Endometrial microvascular endothelial cells (primary cell): ENCODE data around the gene MTR. TPM values are rescaled to one million over a fixed set of nuclear protein-coding genes. Genes with fewer than 3 reads are reported as not detected.
"Not testable (repeated sequence)": the region's sequence is repeated elsewhere in the genome, so short reads cannot be mapped to it uniquely, and the experiment has no call there.

Experiments used
- in situ Hi-C: cut with HindIII; loops from 2 replicates; pipeline ENCODE4 v1.10.0; 2017; ENCODE audit warnings: low sequenced_read_pairs, low pct_unique_long_range_greater_than_20kb; ENCODE audit errors: inconsistent ontology term
- total RNA-seq: library from RNA; depleted of rRNA; stranded (reverse); fragments of >200 nt; gene quantifications from one replicate; pipeline ENCODE4 v1.2.3, GENCODE V29; 2015; ENCODE audit errors: inconsistent ontology term

MTR gene
- total RNA-seq, 1 donor from 2014 or later, result 22.4 TPM

DNA sequence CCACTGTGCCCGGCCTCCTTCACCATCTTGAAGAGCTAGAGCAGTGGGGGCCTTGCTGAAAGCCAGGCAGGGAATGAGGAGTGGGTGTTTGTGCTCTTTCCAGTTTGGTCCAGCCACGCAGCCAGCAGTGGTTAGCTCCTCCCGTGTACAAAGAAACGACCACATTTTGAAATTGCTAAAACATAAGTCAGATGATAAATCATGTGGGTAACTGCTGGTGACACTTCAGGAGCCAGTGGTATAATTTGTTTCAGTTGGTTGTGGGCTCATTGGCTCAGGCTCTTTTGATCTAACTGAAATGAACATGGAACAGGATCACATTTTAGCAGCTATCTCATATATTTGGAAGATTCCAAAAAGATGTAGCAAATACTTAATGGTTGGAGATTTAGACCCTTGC is 87.6 kb downstream of the MTR start:
- in situ Hi-C loops, result no loop called here

DNA sequence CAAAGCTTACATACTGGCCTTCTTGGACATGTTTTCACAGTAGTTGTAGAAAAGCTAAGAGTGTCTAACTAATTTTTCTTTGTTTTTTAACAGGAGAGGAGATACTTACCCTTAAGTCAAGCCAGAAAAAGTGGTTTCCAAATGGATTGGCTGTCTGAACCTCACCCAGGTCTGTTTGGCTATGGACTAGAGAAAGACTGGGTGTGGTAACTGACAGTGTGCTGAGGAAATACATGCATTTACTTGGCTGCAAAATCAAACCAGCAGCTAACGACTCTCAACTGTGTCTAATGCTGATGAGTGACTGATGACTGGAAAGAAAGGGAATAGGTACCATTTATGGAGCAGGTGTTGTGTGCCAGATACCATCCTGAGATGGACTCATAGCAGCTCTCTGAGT is 91.1 kb downstream of the MTR start:
- in situ Hi-C loops, result no loop called here

DNA sequence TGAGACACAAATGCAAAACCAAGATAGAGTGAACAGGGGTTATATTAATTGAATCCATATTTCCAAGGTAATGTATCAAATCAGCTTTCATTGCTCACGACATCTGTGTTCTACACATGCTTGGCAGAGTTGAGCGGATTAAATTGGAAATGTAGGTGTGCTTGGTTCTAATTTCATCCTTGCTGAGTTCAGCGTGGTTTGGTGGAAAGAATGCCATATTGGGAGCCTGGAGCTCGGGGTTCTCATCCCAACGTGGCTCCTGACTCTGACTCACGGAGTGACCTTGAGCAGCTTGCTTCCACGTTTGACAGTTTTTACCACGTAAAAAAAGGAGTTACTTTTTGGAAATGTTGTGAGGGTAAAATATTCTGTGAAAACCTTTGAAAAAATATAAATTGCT is 92.0 kb downstream of the MTR start:
- in situ Hi-C loops, result no loop called here

DNA sequence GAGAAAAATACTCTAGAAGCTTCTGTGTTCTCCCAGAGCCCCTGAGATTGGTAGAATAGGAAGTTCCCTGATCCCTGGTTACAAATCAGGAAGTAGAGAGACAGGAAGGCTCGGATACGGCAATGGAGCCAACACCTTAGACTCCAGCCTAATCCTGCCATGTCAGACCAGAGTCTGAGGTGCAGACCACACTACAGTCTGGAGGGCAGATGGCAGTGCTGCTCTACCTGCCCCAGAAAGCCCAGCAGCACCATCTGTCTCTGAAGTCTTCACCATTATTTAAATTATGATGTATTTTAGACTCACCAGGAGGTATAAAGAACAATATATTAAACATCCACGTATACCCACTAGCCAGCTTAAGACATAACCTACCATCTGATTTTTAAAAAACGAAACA is 93.0 kb downstream of the MTR start:
- in situ Hi-C loops, result no loop called here

DNA sequence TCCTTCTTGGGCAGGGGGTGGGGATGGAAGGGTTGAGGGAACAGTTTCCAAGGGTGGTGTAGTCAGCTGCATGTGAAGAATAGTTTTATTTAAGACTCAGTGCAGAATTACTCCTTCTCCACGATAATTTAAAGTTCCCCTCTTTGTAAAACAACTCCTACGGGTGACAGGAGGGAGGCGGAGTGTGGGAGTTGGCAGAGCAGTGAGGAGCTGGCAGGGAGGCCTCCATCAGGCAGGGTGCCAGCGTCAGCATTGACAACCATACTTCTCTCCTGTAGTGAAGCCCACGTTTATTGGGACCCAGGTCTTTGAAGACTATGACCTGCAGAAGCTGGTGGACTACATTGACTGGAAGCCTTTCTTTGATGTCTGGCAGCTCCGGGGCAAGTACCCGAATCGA is 93.8 kb downstream of the MTR start:
- in situ Hi-C loops, result no loop called here

DNA sequence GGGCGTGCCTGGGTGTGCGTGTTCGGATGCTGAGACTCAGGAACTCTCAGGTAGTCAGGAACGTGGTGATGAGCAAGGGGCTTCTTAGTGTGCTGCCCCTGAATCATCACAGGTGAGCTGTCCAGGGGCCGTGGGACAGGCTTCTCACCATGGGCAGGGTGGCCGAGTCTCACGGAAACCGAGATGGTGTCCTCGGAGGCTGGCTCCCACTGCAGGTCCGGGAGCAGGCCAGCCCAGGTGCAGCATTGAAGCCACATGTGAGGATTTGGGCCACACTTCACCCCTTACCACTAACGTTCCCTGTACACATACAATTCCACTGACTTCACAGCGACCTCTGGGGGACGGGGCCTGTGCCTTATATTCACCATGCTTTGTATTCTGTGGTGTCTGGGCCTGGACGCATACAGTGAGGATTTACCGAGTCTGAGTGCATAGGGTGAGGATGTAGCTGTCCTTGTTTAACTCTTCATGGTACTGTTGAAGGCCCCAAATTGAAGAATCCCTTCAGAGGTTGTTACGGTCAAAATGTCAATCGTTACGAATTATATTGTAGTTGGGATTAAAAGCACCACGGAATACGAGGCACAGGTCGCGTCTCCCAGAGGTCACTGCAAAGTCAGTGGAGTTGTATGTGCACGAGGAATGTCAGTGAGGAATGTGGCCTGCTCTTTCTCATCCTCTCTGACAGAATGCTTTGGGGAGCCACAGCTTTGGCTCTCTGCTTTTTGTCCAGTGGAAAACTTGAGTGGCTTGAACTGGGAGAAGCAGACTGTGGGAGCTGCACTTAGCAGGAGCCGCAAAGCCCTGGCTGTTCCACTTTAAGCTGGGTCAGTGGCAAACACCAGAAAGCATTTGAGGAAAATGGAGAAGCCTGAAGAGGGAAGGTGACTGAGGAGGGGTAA is 95.3 kb downstream of the MTR start:
- in situ Hi-C loops, result no loop called here

DNA sequence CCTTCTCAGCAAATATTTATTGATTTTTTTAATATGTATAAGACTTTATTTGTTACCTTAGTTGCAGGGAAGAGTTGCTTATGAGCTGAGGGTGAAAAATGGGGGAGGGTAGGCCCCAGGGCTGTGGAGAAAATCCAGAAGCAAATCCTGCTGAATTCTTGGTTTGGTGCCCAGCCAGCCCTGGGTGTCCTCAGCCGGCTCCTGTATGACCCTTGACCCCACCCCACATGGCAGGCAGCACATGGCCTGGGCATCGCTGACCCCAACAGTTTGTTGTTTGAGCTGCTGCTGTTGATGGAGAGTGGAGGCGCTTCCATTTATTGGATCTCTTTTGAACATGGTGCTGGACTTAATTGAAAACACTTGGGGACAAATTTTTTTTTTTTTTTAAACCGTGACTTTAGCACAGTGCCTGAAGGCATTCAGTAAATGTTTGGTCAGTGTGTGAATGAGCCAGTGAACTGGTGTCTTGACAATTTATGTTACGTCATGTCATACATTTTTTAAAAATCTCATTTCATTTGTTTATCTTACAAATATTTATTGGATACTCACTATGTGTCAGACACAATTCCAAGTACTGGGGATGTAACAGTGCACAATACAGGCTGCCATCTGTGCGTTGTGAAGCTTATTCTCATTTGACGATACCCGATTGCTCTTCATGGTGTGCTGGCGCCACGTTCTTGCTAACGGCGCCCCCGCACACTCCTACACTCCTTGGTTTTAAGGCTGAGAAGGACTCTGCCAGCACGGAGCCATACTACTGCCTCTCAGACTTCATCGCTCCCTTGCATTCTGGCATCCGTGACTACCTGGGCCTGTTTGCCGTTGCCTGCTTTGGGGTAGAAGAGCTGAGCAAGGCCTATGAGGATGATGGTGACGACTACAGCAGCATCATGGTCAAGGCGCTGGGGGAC is 98.8 kb downstream of the MTR start:
- in situ Hi-C loops, result no loop called here

DNA sequence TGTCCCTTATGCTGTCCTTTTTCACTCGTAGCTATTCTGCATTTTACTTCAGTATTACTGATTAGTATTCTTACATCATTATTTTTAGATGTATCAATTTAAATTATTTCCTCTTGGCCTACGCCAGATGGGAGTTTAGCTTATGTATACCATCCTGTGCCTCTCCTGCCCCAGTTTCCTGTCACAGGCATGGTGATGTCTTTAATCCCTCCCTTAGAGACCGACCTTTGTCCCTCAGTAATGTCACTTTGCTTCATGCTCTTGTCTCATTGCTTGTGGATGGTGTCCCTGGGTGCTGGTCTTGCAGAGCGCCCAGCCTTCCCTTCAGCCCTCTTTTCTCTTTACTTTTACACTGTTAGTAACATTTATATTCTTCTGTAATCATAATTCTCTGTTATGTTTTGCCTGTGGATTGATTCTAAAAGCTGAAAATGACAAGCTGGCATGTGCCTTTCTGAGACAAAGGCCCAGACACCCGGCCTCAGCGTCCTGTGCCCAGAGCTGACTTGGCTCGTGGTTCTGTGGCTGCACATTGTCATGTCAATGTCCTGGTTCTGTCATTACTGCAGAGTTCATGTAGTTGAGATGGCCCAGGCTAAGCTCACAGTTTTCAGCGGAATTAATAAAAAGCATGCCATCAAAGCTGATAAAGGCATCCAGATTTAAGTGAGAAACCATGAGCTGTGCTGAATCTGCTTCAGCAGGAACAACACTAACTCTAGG is 100.7 kb downstream of the MTR start:
- in situ Hi-C loops, result no loop called here

DNA sequence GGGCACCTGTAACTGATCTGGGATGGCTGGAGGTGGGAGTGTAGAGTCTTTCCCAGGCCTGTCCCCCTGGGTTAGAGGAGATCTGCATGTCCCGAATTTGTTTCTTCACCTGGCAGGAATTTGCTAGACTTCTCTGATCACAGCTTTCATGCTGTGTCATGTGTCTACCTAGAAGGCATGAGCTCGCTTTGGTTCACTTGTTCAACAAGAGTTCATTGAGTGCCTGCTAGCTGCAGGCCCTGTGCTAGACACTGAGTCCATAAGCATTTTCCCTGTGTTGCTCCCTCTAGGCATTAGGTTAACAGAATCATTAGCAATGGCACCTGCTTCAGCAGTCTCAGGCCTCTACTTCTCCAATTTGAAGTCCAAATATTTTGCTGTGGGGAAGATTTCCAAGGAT is 101.6 kb downstream of the MTR start:
- in situ Hi-C loops, result no loop called here

DNA sequence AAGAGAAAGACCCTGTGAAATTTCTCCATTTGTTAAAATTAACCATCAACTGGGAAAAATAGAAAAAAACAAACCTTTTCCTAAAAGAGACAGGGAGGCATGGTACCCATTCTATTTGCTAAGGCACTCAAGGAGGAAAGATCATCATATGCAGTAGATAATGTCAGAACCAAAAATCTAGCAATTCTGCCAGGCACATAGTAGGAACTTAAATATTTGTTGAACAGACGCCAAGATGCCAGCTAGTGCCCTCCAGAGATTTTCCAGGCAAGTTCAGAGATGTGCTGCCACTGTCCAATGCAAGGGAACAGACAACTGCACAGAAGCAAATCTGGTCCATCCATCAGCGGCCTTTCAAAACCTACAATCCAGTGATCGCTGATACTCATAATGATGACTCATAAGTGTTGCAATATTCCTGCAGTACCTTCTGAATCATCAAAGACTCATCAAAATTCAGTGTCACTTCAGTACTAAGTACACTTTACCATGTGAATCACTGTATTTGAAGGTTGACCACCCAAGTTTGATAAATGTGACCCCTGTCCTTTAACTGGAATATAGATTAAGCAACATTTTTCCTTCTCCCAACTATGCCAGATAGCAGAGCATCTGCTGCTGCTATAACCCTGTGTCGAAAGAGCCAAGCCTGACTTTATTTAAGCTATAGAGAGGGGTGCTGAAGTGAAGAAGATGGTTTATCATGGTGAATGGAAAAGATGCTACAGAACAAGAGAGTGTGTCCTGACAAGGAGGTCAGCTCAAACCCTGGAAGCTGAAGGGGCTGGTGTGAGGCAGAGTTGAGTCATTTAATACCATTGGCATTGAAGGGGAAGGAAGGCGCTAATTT is 110.0 kb downstream of the MTR start:
- in situ Hi-C loops, result no loop called here

DNA sequence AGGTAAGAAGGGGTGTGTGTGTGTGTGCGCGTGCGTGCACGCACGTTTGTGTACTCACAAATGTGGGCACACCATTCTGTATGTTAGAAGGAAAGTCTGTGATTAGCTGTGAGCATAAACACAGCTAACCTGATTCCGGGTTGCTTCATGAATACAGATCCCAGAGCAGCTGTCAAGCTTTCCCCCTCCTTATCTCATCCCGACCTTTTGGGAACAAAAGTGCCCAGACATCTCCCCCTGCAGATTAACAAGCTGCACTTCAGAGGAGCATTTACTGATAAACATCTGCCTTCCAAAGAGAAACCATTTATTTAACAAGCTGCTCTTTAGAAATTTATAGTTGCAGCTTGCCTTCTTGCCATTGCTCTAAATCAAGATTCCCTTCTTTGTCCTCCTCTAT is 112.1 kb downstream of the MTR start:
- in situ Hi-C loops, result no loop called here

DNA sequence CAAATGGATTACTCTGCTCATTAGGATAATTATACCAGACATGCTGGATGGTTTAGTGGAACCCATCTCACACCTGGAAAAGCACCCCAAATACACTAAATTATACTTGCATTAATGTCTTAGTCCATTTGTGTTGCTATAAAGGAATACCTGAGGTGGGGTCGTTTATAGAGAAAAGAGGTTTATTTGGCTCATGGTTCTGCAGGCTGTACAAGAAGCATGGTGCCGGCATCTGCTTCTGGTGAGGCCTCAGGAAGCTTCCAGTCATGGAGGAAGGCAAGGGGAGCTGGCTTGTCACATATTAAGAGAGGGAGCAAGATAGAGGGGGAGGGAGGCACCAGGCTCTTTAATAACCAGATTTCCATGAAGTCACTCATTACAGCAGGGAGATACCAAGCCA is 113.6 kb downstream of the MTR start:
- in situ Hi-C loops, result no loop called here

DNA sequence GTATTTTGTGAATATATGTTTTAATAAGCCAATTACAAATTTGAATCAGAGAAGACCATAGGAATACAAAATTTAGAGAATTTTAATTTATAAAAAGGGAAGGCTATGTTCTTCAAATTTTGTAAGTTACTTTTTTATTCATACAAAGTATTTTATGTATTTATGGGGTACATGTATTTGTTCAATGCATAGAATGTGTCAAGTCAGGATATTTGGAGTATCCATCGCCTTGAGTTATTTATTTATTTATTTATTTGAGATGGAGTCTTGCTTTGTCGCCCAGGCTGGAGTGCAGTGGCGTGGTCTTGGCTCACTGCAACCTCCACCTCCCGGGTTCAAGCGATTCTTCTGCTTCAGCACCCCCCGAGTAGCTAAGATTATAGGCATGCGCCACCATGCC is 116.0 kb downstream of the MTR start:
- in situ Hi-C loops, result not testable (repeated sequence)

DNA sequence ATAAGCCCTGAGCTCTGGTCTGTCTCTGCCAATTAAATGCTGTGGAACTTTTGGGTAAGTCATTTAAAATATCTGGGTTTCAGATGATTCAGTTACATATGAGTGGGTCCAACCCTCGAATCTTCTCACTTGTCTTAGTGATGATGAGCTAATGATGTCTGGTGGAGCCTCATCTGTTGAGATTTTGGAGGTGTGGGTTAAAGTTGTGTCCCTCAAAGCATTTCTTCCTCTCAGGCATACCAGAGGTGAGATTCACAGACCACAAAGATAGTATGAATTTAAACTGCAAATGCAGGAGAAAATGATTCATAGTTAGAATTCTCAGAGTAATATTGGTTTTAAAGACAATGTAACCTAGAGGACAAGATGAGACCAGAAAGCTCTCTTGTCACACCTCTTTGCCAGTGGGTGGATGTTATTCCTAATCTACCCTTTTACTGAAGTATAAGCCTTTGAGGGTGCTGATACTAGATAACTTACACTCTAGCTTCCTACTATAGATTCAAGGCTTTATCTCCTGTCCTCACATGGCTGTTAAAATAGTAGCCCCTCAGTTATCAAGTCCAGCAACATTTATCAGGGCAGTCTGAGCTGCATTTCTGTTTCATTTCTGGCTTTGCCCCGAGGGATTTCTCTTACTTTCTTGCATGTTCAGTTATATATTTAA is 118.4 kb downstream of the MTR start:
- in situ Hi-C loops, result no loop called here

DNA sequence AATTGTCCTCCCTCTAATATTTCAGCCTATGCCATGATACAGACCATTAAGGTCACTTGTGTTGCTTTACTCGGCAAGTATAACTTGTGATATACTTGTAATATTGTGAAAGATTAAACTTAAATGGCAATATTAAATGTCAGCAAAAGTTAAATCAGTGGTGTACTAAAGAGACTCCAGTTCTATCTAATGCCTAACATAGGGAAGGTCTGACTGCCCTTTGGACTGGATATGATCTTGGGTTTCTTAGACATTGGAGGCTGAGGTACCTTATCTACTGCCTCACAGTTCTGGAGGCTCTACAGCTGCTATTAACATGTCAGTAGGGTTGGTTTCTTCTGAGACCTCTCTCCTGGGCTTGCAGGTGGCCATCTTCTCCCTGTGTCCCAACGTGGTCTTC is 119.3 kb downstream of the MTR start:
- in situ Hi-C loops, result no loop called here

DNA sequence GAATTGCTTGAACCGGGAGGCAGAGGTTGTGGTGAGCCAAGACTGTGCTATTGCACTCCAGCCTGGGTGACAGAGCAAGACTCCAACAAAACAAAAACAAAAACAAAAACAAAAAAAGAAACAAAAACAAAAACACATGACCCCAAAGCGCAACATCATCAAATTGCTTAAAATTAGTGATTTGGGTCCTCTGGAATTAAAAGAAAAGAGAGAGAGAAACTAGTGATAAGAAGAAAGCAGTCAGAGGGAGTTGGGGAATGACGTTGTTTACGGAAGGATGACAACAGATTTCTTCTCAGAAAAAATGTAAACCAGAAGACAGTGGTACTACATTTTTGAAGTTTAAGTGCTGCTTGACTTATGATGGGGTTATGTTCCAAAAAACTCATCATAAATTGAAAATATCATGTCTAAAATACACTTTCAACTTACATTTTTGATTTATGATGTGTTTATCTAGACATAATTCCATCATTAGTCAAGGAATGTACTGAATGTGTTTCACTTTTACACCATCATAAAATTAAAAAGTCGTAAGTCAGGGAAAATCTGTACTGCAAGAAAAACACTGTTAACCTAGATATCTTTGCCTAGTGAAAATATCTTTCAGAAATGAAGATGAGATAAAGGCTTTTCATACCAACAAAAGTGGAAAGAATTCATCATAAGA is 121.2 kb downstream of the MTR start:
- in situ Hi-C loops, result no loop called here

DNA sequence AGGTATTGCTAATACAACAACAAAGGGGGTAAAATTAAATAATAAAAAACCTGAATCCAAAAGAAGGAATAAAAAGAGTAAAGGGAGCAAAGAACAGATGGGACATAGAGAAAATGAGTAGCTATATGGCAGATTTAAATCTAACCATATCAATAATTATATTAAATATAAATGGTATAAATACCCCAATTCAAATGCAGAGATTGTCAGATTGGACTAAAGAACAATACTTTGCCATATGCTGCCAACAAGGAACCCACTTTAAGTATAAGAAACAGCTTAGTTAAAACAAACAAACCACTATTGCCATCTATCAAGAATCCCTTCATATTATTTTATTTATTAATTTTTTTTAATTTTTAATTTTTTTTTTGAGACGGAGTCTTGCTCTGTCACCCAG is 122.4 kb downstream of the MTR start:
- in situ Hi-C loops, result no loop called here
